ENCODE results near the gene PLXDC2.

- TF ChIP-seq NFYB (IDR thresholded peaks at IDR 0.05; ENCODE audit: insufficient read depth, low read depth, low read length) (no peak), CTCF (IDR thresholded peaks at IDR 0.05 in 2 of 3, conservative IDR thresholded peaks at IDR 0.05 in 1 of 3; ENCODE audit: control insufficient read depth in 2 of 3, extremely low read depth in 1 of 3, insufficient read depth in 1 of 3, low read depth in 3 of 3, low read length in 3 of 3) (no peak)
Measured at GRCh38 chr10:19882621-19883020, 66.4 kb downstream of the PLXDC2 start.
